HCT116 (cell line): ENCODE data around the gene TANC1. TPM values are rescaled to one million over a fixed set of nuclear protein-coding genes. Genes with fewer than 3 reads are reported as not detected.

Source experiments
- ATAC-seq: fragments of 200-7000 bp; cut with Tn5 transposase; 2 replicates; pipeline ENCODE4 v1.9.1; 2020; ENCODE audit warnings: mild to moderate bottlenecking, moderate library complexity
- BruUV-seq: library from RNA; stranded (reverse); fragments of 400-500 nt; replicated peaks from 2 replicates; lab custom pipeline; 2021; lab: Mats Ljungman, UMichigan
- CTCF ChIA-PET: fragments of 300-600 bp; sonication (Branson Sonifier 250); formaldehyde crosslinking; loops from one replicate; lab custom pipeline; 2021; ENCODE audit warnings: antibody characterized with exemption; lab: Charles Lee
- POLR2A ChIA-PET: fragments of 300-600, 350-600 bp; sonication (Branson Sonifier 250); formaldehyde crosslinking; loops from one replicate; lab custom pipeline; 2021; ENCODE audit warnings: antibody characterized with exemption; lab: Charles Lee
- RAD21 ChIA-PET, 2 experiments: fragments of 300-600 bp; sonication (Branson Sonifier 250); formaldehyde crosslinking; loops; one replicate each; lab custom pipeline; 2023; ENCODE audit warnings: low total read pairs in 2 of 2; ENCODE audit not compliant: uncharacterized antibody in 2 of 2, unreplicated experiment in 2 of 2, low non-redundant PET in 1 of 2; lab: Charles Lee
- DNase-seq: peaks from one replicate; pipeline ENCODE4 v3.0.0-alpha.2; 2010; ENCODE audit warnings: low read depth, low spot score
- H2AFZ ChIP-seq: fragments of 200-600 bp; shearing (Covaris generic), sonication (generic); 2 replicates; pipeline ENCODE4 v1.6.1; 2017; ENCODE audit warnings: low read depth, mixed run types, mixed read lengths, antibody characterized with exemption, low read length; ENCODE audit not compliant: poor library complexity, severe bottlenecking
- H3K27ac ChIP-seq: 2 replicates; pipeline ENCODE4 v1.5.1; 2012; ENCODE audit warnings: low read depth, low read length
- H3K27me3 ChIP-seq: fragments of 200-600 bp; sonication (generic); 2 replicates; pipeline ENCODE4 v1.6.1; 2016; ENCODE audit warnings: mixed run types, low read length, mixed read lengths; ENCODE audit not compliant: insufficient read depth
- H3K36me3 ChIP-seq, 2 experiments: fragments of 200-500 bp in 1 of 2; fragments of 200-600 bp in 1 of 2; sonication (Bioruptor generic) in 1 of 2; sonication (generic) in 1 of 2; 2 replicates each; pipeline versions ENCODE4 v1.5.1 to v1.6.1; 2014 to 2016; ENCODE audit warnings: low read length in 2 of 2, inconsistent platforms in 1 of 2, mixed read lengths in 1 of 2, mixed run types in 1 of 2; ENCODE audit not compliant: insufficient read depth in 2 of 2, control insufficient read depth in 1 of 2
- H3K4me1 ChIP-seq, 2 experiments: fragments of 200-600 bp in 1 of 2; sonication (generic) in 1 of 2; 2 replicates each; pipeline versions ENCODE4 v1.5.1 to v1.6.1; 2012 to 2017; ENCODE audit warnings: low read length in 2 of 2, inconsistent platforms in 1 of 2, mild to moderate bottlenecking in 1 of 2, mixed read lengths in 1 of 2, mixed run types in 1 of 2, moderate library complexity in 1 of 2; ENCODE audit not compliant: insufficient read depth in 2 of 2, control insufficient read depth in 1 of 2
- H3K4me2 ChIP-seq: fragments of 200-600 bp; sonication (generic); 2 replicates; pipeline ENCODE4 v1.6.1; 2017; ENCODE audit warnings: mixed run types, low read length, mixed read lengths
- H3K4me3 ChIP-seq, 2 experiments: fragments of 200-600 bp in 1 of 2; sonication (generic) in 1 of 2; replicated peaks in 1 of 2; 2 replicates each; pipeline ENCODE4 v1.5.1; 2011 to 2016; ENCODE audit warnings: low read length in 2 of 2, control low read depth in 1 of 2, low read depth in 1 of 2, mild to moderate bottlenecking in 1 of 2, mixed read lengths in 1 of 2, mixed run types in 1 of 2
- H3K79me2 ChIP-seq: fragments of 200-600 bp; sonication (generic); 2 replicates; pipeline ENCODE4 v1.6.1; 2017; ENCODE audit warnings: mild to moderate bottlenecking, mixed run types, low read length, moderate library complexity, mixed read lengths; ENCODE audit not compliant: insufficient read depth
- H3K9ac ChIP-seq: fragments of 200-600 bp; sonication (generic); 2 replicates; pipeline ENCODE4 v1.6.1; 2016; ENCODE audit warnings: low read length, mixed read lengths
- H3K9me2 ChIP-seq: fragments of 200-600 bp; sonication (generic), shearing (Covaris generic); 2 replicates; pipeline ENCODE4 v1.6.1; 2017; ENCODE audit warnings: mixed run types, mild to moderate bottlenecking, moderate library complexity; ENCODE audit not compliant: insufficient read depth
- H3K9me3 ChIP-seq, 2 experiments: fragments of 200-500 bp in 1 of 2; fragments of 200-600 bp in 1 of 2; sonication (Bioruptor generic) in 1 of 2; sonication (generic) in 1 of 2; 2 replicates each; pipeline ENCODE4 v1.6.1; 2014 to 2017; ENCODE audit warnings: low read length in 2 of 2, mixed read lengths in 2 of 2, inconsistent platforms in 1 of 2, low read depth in 1 of 2, mild to moderate bottlenecking in 1 of 2, mixed run types in 1 of 2, moderate library complexity in 1 of 2; ENCODE audit not compliant: control insufficient read depth in 1 of 2, insufficient read depth in 1 of 2
- H4K20me1 ChIP-seq: fragments of 200-600 bp; sonication (generic), shearing (Covaris generic); 2 replicates; pipeline ENCODE4 v1.6.1; 2017; ENCODE audit warnings: mixed run types, mild to moderate bottlenecking, moderate library complexity; ENCODE audit not compliant: insufficient read depth
- ATF3 ChIP-seq: IDR thresholded peaks from 2 replicates; pipeline ENCODE4 v1.6.1; 2012
- CBX3 ChIP-seq: IDR thresholded peaks from 2 replicates; pipeline ENCODE4 v1.6.1; 2012; ENCODE audit warnings: low read depth
- CEBPB ChIP-seq: IDR thresholded peaks from 2 replicates; pipeline ENCODE4 v1.6.1; 2012; ENCODE audit warnings: low read depth
- CTCF ChIP-seq, 3 experiments: fragments of 200-600 bp in 1 of 3; sonication (generic) in 1 of 3; IDR thresholded peaks in 2 of 3; conservative IDR thresholded peaks in 1 of 3; 2 replicates each; pipeline ENCODE4 v1.5.1; 2012 to 2017; ENCODE audit warnings: low read depth in 2 of 3, low read length in 2 of 3, antibody characterized with exemption in 1 of 3, borderline replicate concordance in 1 of 3, control low read depth in 1 of 3, mild to moderate bottlenecking in 1 of 3, mixed read lengths in 1 of 3, mixed run types in 1 of 3, moderate library complexity in 1 of 3; ENCODE audit not compliant: insufficient read depth in 1 of 3
- ELF1 ChIP-seq: IDR thresholded peaks from 2 replicates; pipeline ENCODE4 v1.6.1; 2012; ENCODE audit warnings: low read depth, borderline replicate concordance
- EZH2 ChIP-seq: fragments of 200-600 bp; sonication (generic); IDR thresholded peaks from 2 replicates; pipeline ENCODE4 v1.6.1; 2017; ENCODE audit warnings: antibody characterized with exemption, mixed run types
- EZH2phosphoT487 ChIP-seq: fragments of 200-600 bp; IDR thresholded peaks from 2 replicates; pipeline ENCODE4 v1.6.1; 2018; ENCODE audit warnings: antibody characterized with exemption, borderline replicate concordance
- FOSL1 ChIP-seq: IDR thresholded peaks from 2 replicates; pipeline ENCODE4 v1.6.1; 2012; ENCODE audit warnings: low read depth
- JUND ChIP-seq: IDR thresholded peaks from 2 replicates; pipeline ENCODE4 v1.6.1; 2012
- MAX ChIP-seq: IDR thresholded peaks from 2 replicates; pipeline ENCODE4 v1.6.1; 2012
- POLR2A ChIP-seq: IDR thresholded peaks from 2 replicates; pipeline ENCODE4 v1.7.0; 2011; ENCODE audit warnings: borderline replicate concordance; ENCODE audit not compliant: insufficient read depth, insufficient read length; ENCODE audit errors: extremely low read depth
- POLR2AphosphoS5 ChIP-seq: IDR thresholded peaks from 2 replicates; pipeline ENCODE4 v1.6.1; 2011; ENCODE audit warnings: mild to moderate bottlenecking, low read depth, low read length, moderate library complexity
- REST ChIP-seq: IDR thresholded peaks from 2 replicates; pipeline ENCODE4 v1.6.1; 2012; ENCODE audit warnings: low read depth
- SIN3A ChIP-seq: IDR thresholded peaks from 2 replicates; pipeline ENCODE4 v1.6.1; 2012; ENCODE audit warnings: low read depth
- SP1 ChIP-seq: IDR thresholded peaks from 2 replicates; pipeline ENCODE4 v1.6.1; 2012; ENCODE audit warnings: low read depth
- SRF ChIP-seq: IDR thresholded peaks from 2 replicates; pipeline ENCODE4 v1.6.1; 2012; ENCODE audit warnings: low read depth
- TCF7L2 ChIP-seq: IDR thresholded peaks from 2 replicates; pipeline ENCODE4 v1.7.0; 2011; ENCODE audit warnings: borderline replicate concordance, inconsistent platforms; ENCODE audit not compliant: insufficient read depth, insufficient read length; ENCODE audit errors: extremely low read depth
- ZFX ChIP-seq: fragments of 450-650 bp; IDR thresholded peaks from 2 replicates; pipeline ENCODE4 v1.6.1; 2017
- intact Hi-C: fragments of 100-400 bp; cut with micrococcal nuclease; formaldehyde crosslinking; loops from 2 replicates; pipeline ENCODE4 v1.10.0; 2022
- total RNA-seq: library from RNA; stranded (reverse); gene quantifications from one replicate; pipeline ENCODE4 v1.2.1, GENCODE V29; 2021; ENCODE audit not compliant: unreplicated experiment
- TF ChIP-seq, protein P1 (sequence below): IDR thresholded peaks from 2 replicates; pipeline ENCODE4 v1.6.1; 2011; ENCODE audit warnings: mild to moderate bottlenecking, low read length, moderate library complexity; ENCODE audit not compliant: insufficient replicate concordance; ENCODE audit errors: extremely low read depth

Gene TANC1
- total RNA-seq, 1 experiment from 2014 or later, result 15.1 TPM

GRCh38 chr2:159211447-159212396 is 243.3 kb downstream of the TANC1 start:
- no peaks in the 10 kb centered on the region for H3K27me3 ChIP-seq
- ChIA-PET RAD21 (no interaction called here), POLR2A (no interaction called here), CTCF (no interaction called here)
- no peaks in the 10 kb centered on the region for H3K4me1 ChIP-seq
- H4K20me1 ChIP-seq, result no peaks in the 10 kb centered on the region
- intact Hi-C loops, result no loop called here
- no peak overlapping the region for H3K4me2 ChIP-seq
- no peak overlapping the region for H3K4me3 ChIP-seq
- H3K27ac ChIP-seq, result no peak overlapping the region
- H3K9me3 ChIP-seq, result no peaks in the 10 kb centered on the region
- DNase-seq (no peak), ATAC-seq (no peak)
- BruUV-seq, result no TSS peak
- H3K36me3 ChIP-seq, result no peaks in the 10 kb centered on the region
- TF ChIP-seq POLR2AphosphoS5, result no peak
- no peak for TF ChIP-seq ATF3
- no peak for TF ChIP-seq CTCF (IDR thresholded peaks at IDR 0.05 in 2 of 3, conservative IDR thresholded peaks at IDR 0.05 in 1 of 3; ENCODE audit: borderline replicate concordance in 1 of 3, insufficient read depth in 1 of 3, low read depth in 2 of 3, low read length in 2 of 3)
- no peak for TF ChIP-seq ELF1
- no peak for TF ChIP-seq MAX
- TF ChIP-seq EZH2, result no peak
- no peak for TF ChIP-seq REST
- TF ChIP-seq SIN3A, result no peak
- TF ChIP-seq CBX3, result no peak
- no peak for TF ChIP-seq FOSL1
- no peak for TF ChIP-seq CEBPB
- no peak for TF ChIP-seq ZFX
- TF ChIP-seq TCF7L2, result no peak
- TF ChIP-seq, protein P1, sequence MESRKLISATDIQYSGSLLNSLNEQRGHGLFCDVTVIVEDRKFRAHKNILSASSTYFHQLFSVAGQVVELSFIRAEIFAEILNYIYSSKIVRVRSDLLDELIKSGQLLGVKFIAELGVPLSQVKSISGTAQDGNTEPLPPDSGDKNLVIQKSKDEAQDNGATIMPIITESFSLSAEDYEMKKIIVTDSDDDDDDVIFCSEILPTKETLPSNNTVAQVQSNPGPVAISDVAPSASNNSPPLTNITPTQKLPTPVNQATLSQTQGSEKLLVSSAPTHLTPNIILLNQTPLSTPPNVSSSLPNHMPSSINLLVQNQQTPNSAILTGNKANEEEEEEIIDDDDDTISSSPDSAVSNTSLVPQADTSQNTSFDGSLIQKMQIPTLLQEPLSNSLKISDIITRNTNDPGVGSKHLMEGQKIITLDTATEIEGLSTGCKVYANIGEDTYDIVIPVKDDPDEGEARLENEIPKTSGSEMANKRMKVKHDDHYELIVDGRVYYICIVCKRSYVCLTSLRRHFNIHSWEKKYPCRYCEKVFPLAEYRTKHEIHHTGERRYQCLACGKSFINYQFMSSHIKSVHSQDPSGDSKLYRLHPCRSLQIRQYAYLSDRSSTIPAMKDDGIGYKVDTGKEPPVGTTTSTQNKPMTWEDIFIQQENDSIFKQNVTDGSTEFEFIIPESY, result no peak
- TF ChIP-seq SRF, result no peak
- no peak for TF ChIP-seq EZH2phosphoT487
- no peak for TF ChIP-seq JUND
- TF ChIP-seq SP1, result no peak
- TF ChIP-seq POLR2A, result no peak
- H2AFZ ChIP-seq, result no peak overlapping the region
- no peaks in the 10 kb centered on the region for H3K9me2 ChIP-seq
- H3K9ac ChIP-seq, result no peak overlapping the region
- H3K79me2 ChIP-seq, result no peaks in the 10 kb centered on the region
